AG08396 (cell line): ENCODE data around the gene ACTR10.

ENCODE experiments used
- DNase-seq: peaks from one replicate; pipeline ENCODE4 v3.0.0; 2012; ENCODE audit warnings: low spot score, mixed read lengths

The ACTR10 gene

DNA sequence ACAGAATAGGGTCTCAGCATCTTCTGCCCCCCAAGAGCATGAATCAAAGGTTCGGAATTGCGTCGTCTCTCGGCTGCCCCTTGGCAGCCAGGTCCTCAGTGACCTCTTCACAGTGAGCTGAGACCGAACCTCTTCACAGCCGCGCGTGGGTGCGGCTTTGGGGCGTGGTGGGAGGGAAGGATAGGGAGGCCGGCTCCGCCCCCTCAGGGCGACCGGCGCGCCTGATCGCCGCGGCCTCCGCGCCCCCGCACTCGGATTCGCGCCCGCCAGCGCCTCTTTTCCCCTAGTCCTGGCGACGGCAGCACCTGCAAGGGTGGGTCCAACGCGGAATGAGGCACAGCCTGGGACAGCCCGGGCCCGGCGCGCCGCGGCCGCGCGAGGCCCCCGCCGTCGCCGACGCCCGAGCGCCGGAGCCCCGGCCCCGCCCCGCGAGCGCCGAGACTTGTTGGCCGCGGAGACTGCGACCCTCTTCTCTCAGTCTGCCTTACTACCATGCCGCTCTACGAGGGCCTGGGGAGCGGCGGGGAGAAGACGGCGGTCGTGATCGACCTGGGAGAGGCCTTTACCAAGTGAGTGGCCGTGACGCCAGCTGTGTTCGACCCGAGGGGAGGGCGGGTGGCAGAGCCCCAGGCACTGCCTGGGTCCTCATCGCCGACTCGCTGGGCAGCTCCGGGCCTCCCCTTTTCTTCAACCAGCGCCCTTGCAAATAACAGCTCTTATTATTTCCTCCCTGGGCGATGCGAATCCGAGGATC is at the start of gene ACTR10:
ACTR10 (plus strand) TSS at position 424 of the 754 bp plus-strand sequence; CDS start at position 493, 69 bp downstream.
- DNase-seq: peak; percentile 90

DNA sequence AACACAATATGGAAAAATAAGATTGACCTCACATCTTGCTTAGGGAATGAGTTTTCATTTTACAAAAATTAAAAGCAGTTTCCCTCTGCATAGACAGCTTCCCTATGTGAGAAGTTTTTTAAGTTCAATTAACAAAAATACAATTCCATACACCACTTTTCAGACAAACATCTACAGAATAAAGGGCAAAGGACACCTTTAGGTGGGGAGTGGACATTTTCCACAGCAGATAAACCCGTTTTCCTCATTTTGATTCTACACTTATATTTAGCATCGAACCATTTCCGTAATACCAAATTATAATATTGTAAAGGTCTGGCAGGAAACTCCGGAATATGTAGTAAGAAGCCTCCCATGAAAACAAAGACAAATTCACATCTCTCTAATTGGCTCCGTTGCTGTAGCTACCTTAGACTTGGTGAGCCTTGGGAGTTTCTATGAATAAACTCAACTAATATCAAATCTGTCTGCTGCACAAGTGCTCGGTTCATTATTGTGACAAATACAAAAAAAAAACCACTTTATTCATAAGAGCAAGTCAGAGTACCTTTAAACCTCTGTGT is 49.6 kb upstream of the ACTR10 start:
- DNase-seq: no peak

DNA sequence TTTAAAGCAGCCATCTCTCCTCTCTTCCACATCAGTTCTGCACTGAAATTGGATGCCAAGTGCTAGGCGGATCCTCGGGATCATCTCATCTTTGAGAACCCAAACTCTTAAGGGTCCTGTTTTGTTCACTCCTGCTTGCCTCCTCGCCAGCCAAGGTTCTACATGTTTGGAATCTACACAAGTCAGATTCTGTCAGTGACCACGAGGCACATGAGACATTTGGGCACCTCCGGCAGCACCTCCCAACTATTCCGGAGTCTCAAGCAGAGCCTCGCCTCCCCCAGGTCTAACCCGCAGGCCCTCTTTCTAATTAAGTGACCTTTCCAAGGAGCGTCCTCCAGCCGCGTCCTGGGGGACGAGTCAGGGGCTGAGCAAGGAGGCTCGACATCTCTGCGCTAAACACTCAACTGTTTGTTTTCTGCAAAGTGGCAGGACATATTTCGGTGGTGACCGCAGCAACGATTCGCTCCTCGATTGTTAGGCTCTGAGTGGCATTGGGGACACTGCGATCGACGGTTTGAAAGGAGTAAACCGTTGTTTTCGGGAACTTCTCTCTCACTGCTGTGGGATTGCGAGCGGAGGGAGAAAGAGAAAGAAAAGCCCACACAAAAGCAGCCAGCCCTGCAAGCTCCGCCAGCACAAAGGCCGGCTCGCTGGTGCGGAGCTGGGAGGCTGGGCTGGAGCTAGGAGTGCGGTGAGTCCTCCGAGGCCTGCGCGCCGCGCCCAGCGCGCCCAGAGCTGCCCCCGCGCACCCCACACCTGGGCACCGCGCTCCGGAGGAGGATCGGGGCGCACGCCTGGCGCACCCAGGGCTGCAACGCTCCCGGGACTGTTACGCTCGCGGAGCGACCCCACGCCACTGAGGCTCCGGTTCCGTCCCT is 48.6 kb upstream of the ACTR10 start:
- peak; percentile 43 for DNase-seq

DNA sequence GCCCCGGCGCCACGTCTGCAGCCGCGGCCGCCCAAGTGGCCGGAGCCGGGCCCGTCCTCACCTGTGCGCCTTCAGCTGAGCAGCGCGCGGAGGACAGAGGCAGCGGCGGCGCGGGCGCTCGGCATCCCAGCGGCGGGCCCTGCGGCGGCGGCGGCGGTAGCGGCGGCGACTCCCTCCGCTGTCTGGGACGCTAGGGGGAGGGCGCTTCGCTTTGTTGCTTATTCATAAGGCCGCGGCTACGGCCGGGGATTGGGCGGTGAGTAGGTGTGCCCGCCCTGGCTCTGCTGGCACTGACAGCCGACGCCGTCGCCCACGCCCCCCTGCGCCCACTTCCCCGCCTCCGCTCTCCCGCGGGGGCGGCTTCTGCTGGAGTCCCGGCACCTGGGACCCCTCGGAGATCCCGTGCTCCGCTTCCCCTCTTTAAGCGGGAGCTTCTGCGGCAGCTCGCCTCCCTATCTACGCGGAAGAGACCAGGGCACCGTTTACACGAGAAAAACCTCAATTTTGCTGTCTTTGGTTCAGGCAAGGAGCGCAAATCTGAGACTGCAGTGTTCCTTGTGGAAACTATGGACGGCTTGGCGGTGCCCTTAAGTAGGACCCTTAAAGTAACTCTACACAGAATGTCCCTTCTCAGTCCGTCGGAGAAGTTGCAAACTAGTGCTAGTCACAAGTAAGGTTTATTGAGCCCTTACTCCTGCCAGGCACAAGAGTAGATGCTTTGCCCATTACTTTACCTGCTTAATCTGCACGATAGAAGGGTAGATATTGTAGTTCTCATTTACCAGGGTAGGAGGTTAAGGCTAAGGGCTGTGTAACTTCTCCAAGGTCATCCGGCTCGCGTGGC is 47.7 kb upstream of the ACTR10 start, which contains the start of gene ARMH4:
ARMH4 (minus strand) TSS at position 200 of the 844 bp plus-strand sequence. CDS start 12,855 bp downstream, outside the sequence.
- peak; percentile 88 for DNase-seq

DNA sequence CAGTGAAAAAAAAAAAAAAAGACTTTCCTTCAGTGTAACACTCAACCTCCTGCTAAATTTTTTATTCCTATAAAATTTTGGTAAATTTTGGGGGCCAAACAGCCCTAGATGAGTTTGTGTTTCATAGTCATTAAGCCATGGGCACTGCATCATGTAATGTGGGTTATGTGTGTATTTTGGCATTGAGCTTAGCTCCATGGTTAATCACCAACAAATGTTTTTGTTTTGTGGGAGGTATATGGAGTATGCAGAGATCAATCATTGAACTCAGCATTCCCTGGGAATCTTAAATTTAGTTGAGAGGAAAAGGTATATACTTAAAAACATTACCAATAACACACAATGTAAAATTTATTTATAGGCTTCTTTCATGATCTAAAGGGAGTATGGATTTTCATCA is 39.4 kb upstream of the ACTR10 start:
- no peak for DNase-seq

DNA sequence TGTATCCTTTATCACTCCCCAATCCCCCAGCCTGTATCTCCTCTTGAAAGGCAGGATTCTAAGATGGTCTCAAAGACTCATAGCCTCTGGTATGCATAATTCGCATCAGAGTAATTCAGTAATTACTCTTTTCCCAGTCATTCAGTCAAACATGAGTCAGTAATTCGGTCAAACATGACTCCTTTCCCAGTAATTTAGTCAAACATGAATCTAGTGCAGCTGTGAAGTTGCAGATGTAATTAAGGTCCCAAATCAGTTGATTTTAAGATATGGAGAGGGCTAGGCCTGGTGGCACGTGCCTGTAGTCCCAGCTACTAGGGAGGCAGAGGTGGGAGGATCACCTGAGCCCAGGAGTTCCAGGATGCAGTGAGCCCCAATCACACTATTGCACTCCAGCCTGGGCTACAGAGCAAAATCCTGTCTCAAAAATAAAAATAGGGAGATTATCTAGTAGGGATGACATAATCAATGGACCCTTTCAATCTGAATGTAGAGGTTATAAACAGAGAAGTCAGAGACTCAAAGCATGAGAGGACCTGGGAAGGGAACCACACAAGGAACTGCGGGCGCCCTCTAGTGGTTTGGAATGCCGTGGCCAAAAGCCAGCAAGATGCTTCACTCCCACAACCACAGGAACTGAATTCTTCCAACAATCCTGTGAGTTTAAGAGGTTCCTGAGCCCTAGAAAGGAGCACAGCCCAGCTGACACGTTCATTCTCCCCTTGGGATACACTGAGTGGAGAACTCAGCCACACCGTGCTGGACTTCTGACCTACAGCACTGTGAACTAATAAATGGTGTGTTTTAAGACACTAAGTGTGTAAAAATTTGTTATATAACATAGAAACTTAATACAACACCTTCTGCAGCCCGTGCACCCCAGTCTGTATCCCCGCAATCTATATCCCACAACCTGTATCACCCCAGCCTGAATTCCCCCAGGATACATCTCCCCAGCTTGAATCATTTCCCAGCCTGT is 33.7 kb upstream of the ACTR10 start:
- DNase-seq: peak; percentile 70

DNA sequence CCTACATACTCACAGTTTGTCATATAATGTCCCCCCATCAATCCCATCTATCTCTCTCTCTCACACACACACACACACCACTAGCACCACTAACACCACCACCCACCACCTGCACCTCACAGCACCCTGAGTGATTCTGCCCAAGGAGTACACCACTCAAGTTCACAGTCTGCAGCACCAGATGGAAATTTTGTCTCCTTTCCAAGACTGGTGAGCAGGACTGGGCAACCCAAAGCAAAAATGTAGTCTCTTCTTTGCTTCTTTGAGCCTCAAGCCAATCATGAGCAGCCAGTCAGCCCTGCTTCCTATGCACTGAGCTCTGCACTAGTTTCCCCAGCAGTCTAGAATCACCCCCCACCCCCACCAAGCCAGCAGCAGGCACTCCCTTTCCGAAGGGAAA is 32.9 kb upstream of the ACTR10 start:
- DNase-seq: no peak

DNA sequence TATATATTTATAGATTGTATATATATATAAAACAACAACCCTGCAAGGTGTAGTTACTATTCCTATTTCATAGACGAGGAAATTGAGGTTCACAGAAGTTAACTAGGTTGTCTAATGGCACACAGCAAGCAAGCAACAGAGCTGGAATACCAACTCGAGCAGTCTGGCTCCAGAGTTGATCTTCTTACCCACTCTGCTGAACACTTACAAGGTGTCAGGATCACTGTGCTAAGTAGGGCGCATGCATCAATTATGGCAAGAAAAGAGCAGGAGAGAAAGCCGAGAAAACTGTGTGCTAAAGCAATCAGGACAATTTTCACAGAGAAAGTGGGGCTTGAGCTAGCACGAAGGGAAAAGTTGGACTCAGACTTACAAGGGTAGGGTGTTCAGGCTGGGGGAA is 32.1 kb upstream of the ACTR10 start:
- no peak for DNase-seq

DNA sequence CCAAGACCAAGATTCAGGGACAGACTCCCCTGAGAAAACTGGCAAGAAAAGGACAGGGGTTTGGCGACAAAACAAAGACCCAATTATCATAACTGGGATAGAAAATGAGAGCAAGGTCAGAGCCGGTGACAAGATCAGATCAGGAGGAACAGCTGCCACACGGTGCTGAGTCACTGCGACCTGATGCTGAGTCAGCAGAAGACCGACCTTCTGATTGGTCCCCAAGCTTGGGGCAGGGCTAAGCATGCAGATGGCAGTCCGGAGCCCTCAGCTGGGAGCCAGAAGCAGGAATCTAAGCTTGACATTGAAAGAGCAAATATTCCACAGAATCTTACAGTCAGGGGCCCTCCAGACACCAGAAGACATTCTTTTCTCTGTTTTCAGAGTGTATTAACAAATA is 28.9 kb upstream of the ACTR10 start:
- DNase-seq: peak; percentile 93

DNA sequence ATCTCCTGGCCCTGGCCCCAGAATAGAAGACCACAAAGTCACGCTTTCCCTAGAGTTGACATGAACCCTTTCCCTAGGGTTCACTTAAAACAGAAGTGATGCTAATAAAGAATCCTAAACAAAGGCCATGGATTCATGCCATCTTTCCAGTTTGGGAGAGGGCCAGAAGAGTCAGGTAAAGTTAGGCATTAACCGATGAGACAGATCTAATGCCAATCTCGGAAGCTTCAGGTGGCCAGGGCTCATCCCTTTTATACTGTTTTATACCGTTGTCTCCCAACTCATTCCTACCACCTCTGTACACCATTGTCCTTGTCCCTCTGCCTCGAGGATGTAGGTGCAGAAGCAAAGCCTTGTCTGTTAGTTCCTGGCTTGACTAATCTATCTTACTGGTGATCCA is 22.8 kb upstream of the ACTR10 start:
- DNase-seq: no peak

DNA sequence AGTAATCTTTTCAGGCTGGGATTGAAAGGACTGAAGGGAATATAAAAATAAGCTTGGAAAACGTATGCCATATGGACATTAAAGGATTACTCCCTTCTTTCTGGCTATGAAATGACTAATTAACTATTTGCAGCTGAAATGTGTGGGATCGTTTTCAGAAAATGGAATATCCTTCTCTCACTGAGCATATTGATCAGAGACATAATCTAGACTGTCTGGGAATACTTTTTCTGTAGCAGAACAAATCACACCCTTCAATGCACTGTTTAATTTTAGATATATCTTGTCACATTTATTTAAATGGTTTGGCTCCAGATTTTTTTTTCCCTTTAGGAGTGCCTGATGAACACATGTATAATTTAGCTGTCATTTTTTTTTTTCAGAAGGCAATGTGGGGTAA is 10.8 kb upstream of the ACTR10 start:
- DNase-seq: no peak

DNA sequence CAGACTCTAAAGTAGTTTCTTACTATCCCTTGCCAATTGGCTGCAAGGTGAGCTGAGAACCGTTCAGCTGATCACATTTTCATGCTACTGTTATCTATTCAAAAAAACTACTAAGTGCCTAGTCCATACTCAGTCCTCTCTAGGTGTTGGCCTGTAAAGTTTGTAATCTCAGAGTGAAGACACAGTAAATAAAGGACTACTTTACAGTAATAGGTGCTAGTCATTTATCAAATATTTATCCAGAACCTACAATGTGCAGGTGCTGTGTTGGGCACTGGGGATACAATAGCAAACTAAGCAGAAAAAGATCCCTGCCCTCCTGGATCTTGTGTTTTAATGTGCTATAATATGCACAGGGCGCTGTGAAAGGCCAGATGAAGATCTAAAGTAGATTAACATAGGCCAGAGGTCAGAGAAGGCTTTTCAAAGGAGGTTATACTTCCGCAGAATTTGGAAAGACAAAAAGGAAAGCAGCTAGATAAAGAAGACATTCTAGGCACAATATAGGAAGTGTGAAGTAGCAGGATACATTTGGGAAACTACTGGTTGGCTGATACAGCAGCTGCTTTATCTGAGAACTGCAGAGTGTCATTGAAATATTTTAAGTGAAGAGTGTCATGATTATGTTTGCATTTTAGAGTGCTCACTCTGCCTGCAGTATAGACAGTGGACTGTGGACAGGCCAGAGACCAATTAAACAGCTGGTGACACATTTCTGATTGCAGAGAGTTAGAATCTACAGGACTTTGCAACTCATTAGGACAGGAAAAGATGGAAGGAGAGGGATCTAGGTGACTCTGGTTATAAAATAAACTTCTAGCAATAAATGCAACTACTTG is 8.0 kb upstream of the ACTR10 start:
- no peak for DNase-seq

DNA sequence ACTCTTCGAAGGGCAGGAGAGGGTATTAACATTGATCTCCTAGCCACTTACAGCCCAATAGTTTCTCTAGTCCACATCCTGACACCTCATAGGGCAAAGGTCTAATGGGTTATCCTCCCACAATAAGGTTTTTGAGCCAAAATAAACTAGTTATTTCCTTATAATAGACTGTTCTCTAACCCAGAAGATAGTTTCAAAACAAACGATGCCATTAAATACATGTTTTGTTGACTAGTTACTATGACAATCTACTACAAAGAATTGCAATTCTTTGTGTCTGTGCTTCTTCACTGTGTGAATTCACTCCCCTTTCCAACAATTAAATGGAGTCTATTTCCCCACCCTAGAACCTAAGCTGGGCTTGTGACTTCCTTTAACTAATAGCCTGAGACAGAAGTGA is 6.4 kb upstream of the ACTR10 start:
- no peak for DNase-seq

DNA sequence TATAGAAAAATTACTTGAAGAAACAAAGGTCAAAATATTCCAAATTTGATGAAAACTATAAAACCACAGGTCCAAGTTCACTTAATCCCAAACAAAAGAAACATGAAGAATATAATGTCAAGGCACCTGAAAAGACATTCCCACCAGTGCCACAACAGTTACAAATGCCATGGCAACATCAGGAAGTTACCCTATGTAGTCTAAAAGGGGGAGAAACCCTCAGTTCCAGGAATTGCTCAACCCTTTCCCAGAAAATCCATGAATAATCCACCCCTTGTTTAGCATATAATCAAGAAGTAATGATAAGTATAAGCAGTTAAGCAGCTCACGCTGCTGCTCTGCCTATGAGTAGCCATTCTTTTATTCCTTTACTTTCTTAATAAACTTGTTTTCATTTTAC is 3.8 kb upstream of the ACTR10 start:
- no peak for DNase-seq

DNA sequence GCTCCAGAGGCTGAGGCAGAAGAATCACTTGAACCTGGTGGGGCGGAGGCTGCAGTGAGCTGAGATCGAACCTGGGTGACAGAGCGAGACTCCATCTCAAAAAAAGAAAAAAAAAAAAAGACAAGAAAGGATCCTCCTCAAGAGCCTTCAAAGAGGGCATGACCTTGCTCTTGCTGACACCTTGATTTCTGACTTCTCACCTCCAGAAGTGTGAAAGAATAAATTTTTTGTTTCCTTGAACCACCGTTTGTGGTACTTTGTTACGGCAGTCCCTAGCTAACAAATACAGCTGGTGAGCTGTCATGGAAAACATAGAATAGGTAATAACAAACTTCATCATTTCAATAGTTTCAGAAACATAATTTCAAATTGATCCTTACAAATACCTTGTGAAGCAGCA is 1.9 kb upstream of the ACTR10 start:
- no peak for DNase-seq

DNA sequence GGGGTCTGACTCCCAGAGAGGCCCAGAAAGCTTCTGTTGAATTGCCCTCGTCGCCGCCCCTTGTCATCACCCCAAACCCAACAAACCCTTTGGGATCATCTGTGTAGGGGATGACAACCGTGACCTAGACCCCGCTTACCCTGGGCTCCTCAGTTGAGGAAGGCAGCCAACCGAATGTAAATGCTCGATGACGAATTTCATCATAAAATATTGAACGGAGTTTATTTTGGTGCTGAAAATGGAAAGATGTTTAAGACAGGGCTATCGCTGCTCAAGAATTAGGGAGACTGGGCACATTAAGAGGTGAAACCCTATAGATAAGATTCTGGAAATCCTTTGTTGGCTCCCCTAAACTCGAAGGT is 512 bp downstream of the ACTR10 start:
- no peak for DNase-seq

DNA sequence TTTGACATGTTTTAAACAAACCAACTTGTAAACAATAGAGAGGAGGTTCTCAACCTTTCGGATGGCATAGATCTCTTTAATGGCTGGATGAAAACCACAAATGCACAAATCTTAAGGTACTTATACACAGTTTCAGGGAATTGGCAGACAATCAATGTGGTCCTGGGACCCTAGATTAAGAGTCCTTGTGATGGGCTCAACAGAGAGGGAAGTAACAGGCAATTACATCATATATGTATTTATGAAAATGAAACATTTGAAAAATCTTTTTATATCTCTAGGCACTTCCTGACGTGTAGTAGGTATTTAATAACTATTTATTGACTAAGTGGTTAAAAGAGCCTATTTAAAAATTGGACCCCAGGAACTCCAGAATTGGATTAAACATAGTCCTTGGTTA is 897 bp downstream of the ACTR10 start:
- DNase-seq: no peak

DNA sequence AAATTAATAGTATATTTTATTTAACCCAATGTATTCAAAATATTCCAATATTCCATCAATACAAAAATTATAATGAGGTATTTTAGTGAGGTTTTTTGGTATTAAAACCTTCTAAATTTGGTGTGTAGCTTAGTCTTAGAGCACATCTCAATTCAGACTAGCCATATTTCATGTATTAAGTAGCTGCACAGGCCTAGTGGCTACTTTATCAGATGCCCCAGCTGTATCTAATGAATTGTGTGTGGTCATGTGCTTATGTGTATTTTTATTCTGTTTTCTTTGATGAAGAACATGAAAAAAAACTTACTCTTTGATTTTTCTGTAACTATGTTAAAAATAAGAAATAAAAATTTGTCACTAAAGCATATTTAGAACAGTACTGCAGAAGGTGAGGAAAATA is 13.2 kb downstream of the ACTR10 start:
- DNase-seq: no peak

DNA sequence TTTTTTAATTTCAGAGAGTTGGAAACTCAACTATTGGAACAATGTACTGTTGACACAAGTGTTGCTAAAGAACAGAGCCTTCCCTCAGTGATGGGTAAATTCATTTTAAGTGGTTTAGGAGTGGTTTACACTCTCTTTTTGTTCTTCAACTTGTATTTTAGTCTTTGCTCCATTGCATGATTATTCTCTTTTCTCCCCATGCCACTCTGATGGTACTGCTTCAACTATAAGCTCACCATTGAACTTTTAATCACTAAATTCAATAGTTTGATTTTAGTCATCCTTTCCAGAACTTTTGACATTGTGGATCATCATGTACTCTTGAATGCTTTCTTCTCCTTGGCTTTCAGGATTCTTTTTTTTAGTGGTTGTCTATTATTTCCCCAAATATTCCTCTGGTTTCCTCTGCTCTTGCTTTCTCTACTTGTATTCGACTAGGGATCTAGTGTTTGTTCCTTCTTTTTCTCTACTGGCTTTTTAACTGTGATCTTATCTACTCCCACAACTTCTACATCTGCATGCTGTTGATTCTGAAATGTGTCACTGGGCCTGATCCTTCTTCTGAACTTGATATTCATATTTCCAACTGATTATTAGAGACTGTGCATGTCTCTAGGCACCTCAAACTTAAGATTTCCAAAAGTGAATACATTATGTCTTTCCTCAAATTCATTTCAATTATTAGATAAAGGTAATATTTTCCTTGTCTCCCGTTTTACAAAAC is 15.4 kb downstream of the ACTR10 start:
- DNase-seq: no peak
